OCI-LY1 (cell line): ENCODE data around the gene PIK3R1.

Experiments
- EZH2 ChIP-seq: fragments of 200-600 bp; sonication (generic), shearing (Covaris generic); IDR thresholded peaks from 2 replicates; pipeline ENCODE4 v1.8.0; 2017; ENCODE audit warnings: borderline replicate concordance, mixed run types, mild to moderate bottlenecking, antibody characterized with exemption, low read length, moderate library complexity, mixed read lengths
- TF ChIP-seq, protein P1 (sequence below): fragments of 200-600 bp; sonication (generic), shearing (Covaris generic); IDR thresholded peaks from 2 replicates; pipeline ENCODE4 v1.5.1; 2017; ENCODE audit warnings: mild to moderate bottlenecking, antibody characterized with exemption, low read length, moderate library complexity, mixed read lengths

GRCh38 chr5:68337235-68337634, 121.7 kb downstream of the PIK3R1 start:
- TF ChIP-seq, protein P1, sequence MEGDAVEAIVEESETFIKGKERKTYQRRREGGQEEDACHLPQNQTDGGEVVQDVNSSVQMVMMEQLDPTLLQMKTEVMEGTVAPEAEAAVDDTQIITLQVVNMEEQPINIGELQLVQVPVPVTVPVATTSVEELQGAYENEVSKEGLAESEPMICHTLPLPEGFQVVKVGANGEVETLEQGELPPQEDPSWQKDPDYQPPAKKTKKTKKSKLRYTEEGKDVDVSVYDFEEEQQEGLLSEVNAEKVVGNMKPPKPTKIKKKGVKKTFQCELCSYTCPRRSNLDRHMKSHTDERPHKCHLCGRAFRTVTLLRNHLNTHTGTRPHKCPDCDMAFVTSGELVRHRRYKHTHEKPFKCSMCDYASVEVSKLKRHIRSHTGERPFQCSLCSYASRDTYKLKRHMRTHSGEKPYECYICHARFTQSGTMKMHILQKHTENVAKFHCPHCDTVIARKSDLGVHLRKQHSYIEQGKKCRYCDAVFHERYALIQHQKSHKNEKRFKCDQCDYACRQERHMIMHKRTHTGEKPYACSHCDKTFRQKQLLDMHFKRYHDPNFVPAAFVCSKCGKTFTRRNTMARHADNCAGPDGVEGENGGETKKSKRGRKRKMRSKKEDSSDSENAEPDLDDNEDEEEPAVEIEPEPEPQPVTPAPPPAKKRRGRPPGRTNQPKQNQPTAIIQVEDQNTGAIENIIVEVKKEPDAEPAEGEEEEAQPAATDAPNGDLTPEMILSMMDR, result no peak
- TF ChIP-seq EZH2, result no peak
